ENCODE measurements around the gene HNRNPC.
"Not testable (repeated sequence)": the region's sequence is repeated elsewhere in the genome, so short reads cannot be mapped to it uniquely, and the experiment has no call there.

Gene HNRNPC

GRCh38 chr14:21185491-21185890, 83.8 kb downstream of the HNRNPC start:
- no peak for DNase-seq

GRCh38 chr14:21184254-21184653, 85.0 kb downstream of the HNRNPC start:
- DNase-seq, result no peak

- DNase-seq, result no peak
Measured at GRCh38 chr14:21182166-21182565, 87.1 kb downstream of the HNRNPC start.

GRCh38 chr14:21171128-21171527, 98.1 kb downstream of the HNRNPC start:
- no peak for DNase-seq

GRCh38 chr14:21169573-21169972, 99.7 kb downstream of the HNRNPC start:
- no peak for DNase-seq

- DNase-seq, result no peak
Measured at GRCh38 chr14:21168055-21168454, 101.2 kb downstream of the HNRNPC start.

GRCh38 chr14:21165670-21166069, 103.6 kb downstream of the HNRNPC start:
- DNase-seq, result not testable (repeated sequence)

GRCh38 chr14:21165002-21165605, 104.1 kb downstream of the HNRNPC start:
- not testable (repeated sequence) for DNase-seq

- DNase-seq, result no peak
Measured at GRCh38 chr14:21163871-21164291, 105.4 kb downstream of the HNRNPC start.

GRCh38 chr14:21162081-21162480, 107.2 kb downstream of the HNRNPC start:
- no peak for DNase-seq

- no peak for DNase-seq
Measured at GRCh38 chr14:21160061-21160610, 109.1 kb downstream of the HNRNPC start.

All from NCI-H2227 treated with DMSO at 0.1 percent for 48 hours (cell line).